Spleen (tissue), 7 donors: ENCODE data around the gene ABT1.

Experiments used
- CTCF ChIP-seq, 11 experiments: fragments of 200-600 bp in 7 of 11; fragments of 450-650 bp in 4 of 11; sonication (generic) in 4 of 11; IDR thresholded peaks in 8 of 11; conservative IDR thresholded peaks in 3 of 11; 1 replicate in 7 of 11; 2 replicates in 4 of 11; pipeline versions ENCODE4 v1.4.0 to v1.8.0; 2016 to 2021; ENCODE audit warnings: antibody characterized with exemption in 11 of 11, inconsistent platforms in 4 of 11, mild to moderate bottlenecking in 1 of 11
- POLR2A ChIP-seq, 3 donors: fragments of 450-650 bp; IDR thresholded peaks; one replicate each; pipeline ENCODE4 v1.5.1; 2017; ENCODE audit warnings: antibody characterized with exemption in 3 of 3, mild to moderate bottlenecking in 1 of 3
- POLR2AphosphoS5 ChIP-seq, 3 donors: sonication (generic); formaldehyde crosslinking; IDR thresholded peaks; one replicate each; pipeline ENCODE4 v1.5.1; 2017; ENCODE audit warnings: antibody characterized with exemption in 3 of 3
- donor health status: DM: no; HTN: no; CAD: no; lungs with moderate emphysema.
- donor health status: DM: no; HTN: no; CAD: no.
- donor health status: DM: no; HTN: no; CAD: no.

DNA sequence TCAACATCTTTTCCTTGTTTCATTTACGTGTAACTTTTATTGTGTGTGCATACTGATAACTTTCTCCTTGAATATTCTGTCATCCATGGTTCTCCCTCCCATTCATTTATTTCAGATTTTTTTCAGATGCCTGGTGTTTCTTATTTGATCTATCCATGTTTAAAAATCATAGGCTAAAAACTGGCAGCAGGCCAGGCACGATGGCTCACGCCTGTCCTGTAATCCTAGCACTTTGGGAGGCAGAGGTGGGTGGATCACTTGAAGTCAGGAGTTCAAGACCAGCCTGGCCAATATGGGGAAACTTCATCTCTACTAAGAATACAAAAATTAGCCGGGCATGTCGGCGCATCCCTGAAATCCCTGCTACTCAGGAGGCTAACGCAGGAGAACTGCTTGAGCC lies 31.1 kb downstream of the ABT1 start:
- TF ChIP-seq POLR2A (IDR thresholded peaks at IDR 0.05) = no peak
- TF ChIP-seq POLR2AphosphoS5 (IDR thresholded peaks at IDR 0.05) = no peak
- no peak for TF ChIP-seq CTCF (IDR thresholded peaks at IDR 0.05 in 8 of 11, conservative IDR thresholded peaks at IDR 0.05 in 3 of 11)
